Mucosa of rectum (tissue), 2 donors: ENCODE measurements around the gene SLC18A3.

Source experiments
- H3K27ac ChIP-seq, 2 donors: one replicate each; pipeline ENCODE4 v1.7.0; 2013; ENCODE audit warnings: inconsistent platforms in 2 of 2, low read depth in 2 of 2, low read length in 2 of 2
- H3K27me3 ChIP-seq, 2 donors: one replicate each; pipeline ENCODE4 v1.7.0; 2013; ENCODE audit warnings: low read length in 2 of 2; ENCODE audit not compliant: control insufficient read depth in 2 of 2, insufficient read depth in 2 of 2
- H3K36me3 ChIP-seq, 2 donors: one replicate each; pipeline ENCODE4 v1.7.0; 2013; ENCODE audit warnings: low read length in 2 of 2; ENCODE audit not compliant: control insufficient read depth in 2 of 2, insufficient read depth in 2 of 2
- H3K4me1 ChIP-seq, 2 donors: one replicate each; pipeline ENCODE4 v1.7.0; 2013; ENCODE audit warnings: low read length in 2 of 2, mild to moderate bottlenecking in 1 of 2; ENCODE audit not compliant: control insufficient read depth in 2 of 2, insufficient read depth in 2 of 2
- H3K4me3 ChIP-seq, 2 donors: one replicate each; pipeline ENCODE4 v1.7.0; 2013; ENCODE audit warnings: low read length in 2 of 2
- H3K9ac ChIP-seq, 2 donors: one replicate each; pipeline ENCODE4 v1.7.0; 2013; ENCODE audit warnings: low read length in 2 of 2, low read depth in 1 of 2, mild to moderate bottlenecking in 1 of 2
- H3K9me3 ChIP-seq, 2 donors: one replicate each; pipeline ENCODE4 v1.7.0; 2013; ENCODE audit warnings: low read length in 2 of 2; ENCODE audit not compliant: control insufficient read depth in 2 of 2
- donor health status: healthy.
- donor health status: Normal muscosa, but diverticular disease.

SLC18A3 gene

DNA sequence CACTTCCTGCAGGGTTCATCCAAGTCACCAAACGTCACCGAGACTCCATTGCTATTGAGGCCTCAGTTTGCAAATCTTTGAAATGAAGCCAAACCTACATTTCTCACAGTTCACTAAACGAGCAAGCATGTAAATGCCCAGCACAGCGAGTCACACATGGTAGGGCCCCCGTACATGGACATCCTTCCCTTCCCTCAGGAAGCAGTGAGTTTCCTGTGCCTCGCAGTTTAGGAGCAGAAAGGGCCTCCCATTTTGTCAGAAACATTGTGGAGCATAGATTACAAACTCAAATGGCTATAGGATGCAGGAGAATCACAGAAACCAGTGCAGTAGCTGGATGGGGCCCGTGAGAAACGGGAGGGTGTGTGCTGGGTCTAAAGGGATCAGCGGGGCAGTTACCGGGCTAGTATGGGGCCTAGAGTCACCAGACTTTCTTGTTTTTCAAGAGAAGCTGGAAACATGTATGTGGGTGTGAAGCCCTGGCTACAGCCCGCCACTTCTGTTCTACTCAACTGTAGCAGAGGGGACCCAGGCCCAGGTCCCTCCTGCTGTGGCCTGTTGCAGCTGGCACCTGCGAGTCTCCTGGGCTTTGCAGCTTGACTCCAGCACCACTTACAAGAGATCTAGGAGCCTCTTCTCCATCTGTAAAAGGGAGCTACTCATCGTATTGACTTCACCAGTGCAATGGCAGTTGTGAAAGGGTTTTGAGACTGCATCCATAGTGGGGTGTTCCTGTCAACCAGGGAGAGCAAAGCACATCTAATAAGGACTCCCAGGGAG, 14.2 kb upstream of the SLC18A3 start:
- Histone ChIP-seq H3K4me3 (no peak overlapping the region), H3K9me3 (no peaks in the 10 kb centered on the region), H3K27me3 (peaks cover 0 to 3% of the 10 kb centered on the region in 2 donors), H3K4me1 (no peaks in the 10 kb centered on the region), H3K9ac (no peak overlapping the region), H3K27ac (no peak overlapping the region), H3K36me3 (no peaks in the 10 kb centered on the region)

DNA sequence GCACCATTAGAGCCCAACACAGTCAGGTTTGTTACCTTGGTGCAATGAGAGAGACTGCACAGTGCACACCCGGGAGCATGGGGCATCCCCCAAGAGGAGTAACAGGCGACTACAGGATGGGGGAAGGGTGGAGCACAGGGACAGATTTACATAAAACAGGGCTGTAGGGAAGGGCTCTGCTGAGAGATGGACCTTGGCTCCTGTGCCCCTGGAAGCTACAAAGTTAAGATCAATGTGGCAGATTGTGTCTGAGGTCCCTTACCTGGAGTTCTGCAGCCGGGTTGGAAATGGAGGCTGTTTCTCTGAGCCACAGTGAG, 13.7 kb upstream of the SLC18A3 start:
- Histone ChIP-seq H3K27me3 (peaks cover 0 to 3% of the 10 kb centered on the region in 2 donors), H3K27ac (no peak overlapping the region), H3K9ac (no peak overlapping the region), H3K9me3 (no peaks in the 10 kb centered on the region), H3K4me1 (no peaks in the 10 kb centered on the region), H3K36me3 (no peaks in the 10 kb centered on the region), H3K4me3 (no peak overlapping the region)

DNA sequence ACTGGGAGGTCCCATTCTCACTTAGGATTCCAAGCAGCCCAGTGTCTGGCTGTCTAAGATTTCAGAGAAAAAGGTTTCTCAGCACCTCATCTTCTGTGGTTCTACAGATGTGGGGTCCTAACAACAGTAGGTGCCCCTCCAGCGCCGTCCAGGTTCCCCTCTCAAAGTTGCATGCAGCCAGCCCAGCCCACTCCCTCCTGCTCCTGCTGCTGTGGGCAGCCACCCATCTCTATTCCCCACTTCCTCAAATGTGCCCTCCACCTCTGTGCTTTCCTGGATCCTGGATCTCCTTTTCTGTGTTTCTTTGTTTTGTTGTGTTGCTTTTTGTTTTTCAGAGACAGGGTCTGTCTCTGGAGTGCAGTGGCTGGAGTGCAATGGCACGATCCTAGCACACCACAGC, 13.3 kb upstream of the SLC18A3 start:
- H3K4me3 ChIP-seq: no peak overlapping the region
- H3K27me3 ChIP-seq: peaks cover 0 to 3% of the 10 kb centered on the region in 2 donors
- no peaks in the 10 kb centered on the region for H3K9me3 ChIP-seq
- H3K36me3 ChIP-seq: no peaks in the 10 kb centered on the region
- H3K9ac ChIP-seq: no peak overlapping the region
- no peak overlapping the region for H3K27ac ChIP-seq
- no peaks in the 10 kb centered on the region for H3K4me1 ChIP-seq

GRCh38 chr10:49597426-49598163, 12.5 kb upstream of the SLC18A3 start:
- Histone ChIP-seq H3K27me3 (peaks cover 0 to 3% of the 10 kb centered on the region in 2 donors), H3K9ac (no peak overlapping the region), H3K9me3 (no peaks in the 10 kb centered on the region), H3K4me3 (no peak overlapping the region), H3K36me3 (no peaks in the 10 kb centered on the region), H3K4me1 (no peaks in the 10 kb centered on the region), H3K27ac (no peak overlapping the region)

GRCh38 chr10:49598164-49598856, 11.8 kb upstream of the SLC18A3 start:
- Histone ChIP-seq H3K9ac (no peak overlapping the region), H3K27me3 (peaks cover 0 to 3% of the 10 kb centered on the region in 2 donors), H3K36me3 (no peaks in the 10 kb centered on the region), H3K27ac (no peak overlapping the region), H3K9me3 (no peaks in the 10 kb centered on the region), H3K4me1 (no peaks in the 10 kb centered on the region), H3K4me3 (no peak overlapping the region)

GRCh38 chr10:49598986-49599385, 11.1 kb upstream of the SLC18A3 start:
- Histone ChIP-seq H3K4me1 (no peaks in the 10 kb centered on the region), H3K27ac (no peak overlapping the region), H3K9me3 (no peaks in the 10 kb centered on the region), H3K27me3 (peaks cover 0 to 3% of the 10 kb centered on the region in 2 donors), H3K9ac (no peak overlapping the region), H3K36me3 (no peaks in the 10 kb centered on the region), H3K4me3 (no peak overlapping the region)

- Histone ChIP-seq H3K27me3 (peaks cover 0 to 3% of the 10 kb centered on the region in 2 donors), H3K27ac (no peak overlapping the region), H3K4me1 (no peaks in the 10 kb centered on the region), H3K4me3 (no peak overlapping the region), H3K36me3 (no peaks in the 10 kb centered on the region), H3K9me3 (no peaks in the 10 kb centered on the region), H3K9ac (no peak overlapping the region)
Measured at GRCh38 chr10:49599546-49599945, 10.6 kb upstream of the SLC18A3 start.

GRCh38 chr10:49600046-49600445, 10.1 kb upstream of the SLC18A3 start:
- H3K4me1 ChIP-seq: no peaks in the 10 kb centered on the region
- no peaks in the 10 kb centered on the region for H3K9me3 ChIP-seq
- H3K4me3 ChIP-seq: no peak overlapping the region
- H3K9ac ChIP-seq: no peak overlapping the region
- H3K36me3 ChIP-seq: no peaks in the 10 kb centered on the region
- peaks cover 0 to 3% of the 10 kb centered on the region in 2 donors for H3K27me3 ChIP-seq
- H3K27ac ChIP-seq: no peak overlapping the region

- no peak overlapping the region for H3K27ac ChIP-seq
- H3K4me1 ChIP-seq: no peaks in the 10 kb centered on the region
- no peaks in the 10 kb centered on the region for H3K27me3 ChIP-seq
- H3K4me3 ChIP-seq: no peak overlapping the region
- no peak overlapping the region for H3K9ac ChIP-seq
- H3K36me3 ChIP-seq: no peaks in the 10 kb centered on the region
- no peaks in the 10 kb centered on the region for H3K9me3 ChIP-seq
Measured at GRCh38 chr10:49600781-49601400, 9.2 kb upstream of the SLC18A3 start.

GRCh38 chr10:49601857-49602256, 8.3 kb upstream of the SLC18A3 start:
- H3K27ac ChIP-seq: no peak overlapping the region
- H3K4me1 ChIP-seq: no peaks in the 10 kb centered on the region
- H3K9ac ChIP-seq: no peak overlapping the region
- no peaks in the 10 kb centered on the region for H3K9me3 ChIP-seq
- H3K4me3 ChIP-seq: no peak overlapping the region
- no peaks in the 10 kb centered on the region for H3K36me3 ChIP-seq
- H3K27me3 ChIP-seq: no peaks in the 10 kb centered on the region
